Midbrain (tissue), 1 donor: ENCODE data around the gene PAX5.

Experiments
- DNase-seq: peaks from one replicate; lab custom pipeline; 2025; lab: John Stamatoyannopoulos, UW

Gene PAX5

DNA sequence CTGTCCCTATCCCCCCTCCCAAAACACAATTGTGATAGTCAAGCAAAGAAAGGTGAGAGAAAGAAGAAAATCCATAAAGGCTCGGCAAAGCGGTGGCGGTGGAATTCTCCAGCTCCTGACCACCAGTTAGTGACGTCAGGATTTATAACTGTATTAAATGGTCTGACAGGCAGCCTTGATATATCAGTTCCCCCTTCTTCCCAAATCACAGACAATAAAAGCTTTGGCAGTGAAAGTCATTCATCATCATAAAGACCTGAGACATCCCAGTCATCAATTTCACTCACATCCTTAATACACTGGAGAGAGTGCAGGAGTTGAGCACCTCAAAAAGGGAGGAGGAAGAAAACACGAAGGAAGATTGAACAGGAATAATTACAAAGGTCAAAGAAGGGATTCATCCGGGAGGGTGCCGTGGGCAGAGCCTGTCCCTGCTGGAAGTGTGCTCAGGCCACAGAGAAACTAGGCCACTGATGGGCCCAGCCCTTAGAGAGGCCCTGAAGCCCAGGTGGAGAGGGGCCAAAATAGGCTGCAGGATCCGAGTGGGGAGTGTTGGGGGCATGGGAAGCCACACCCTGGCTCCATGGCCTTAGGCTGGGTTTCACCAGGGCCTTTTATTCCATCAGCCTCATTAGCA, 131.9 kb downstream of the PAX5 start:
- DNase-seq: no peak

- no peak for DNase-seq
Measured at GRCh38 chr9:36901528-36901927, 132.5 kb downstream of the PAX5 start.

DNA sequence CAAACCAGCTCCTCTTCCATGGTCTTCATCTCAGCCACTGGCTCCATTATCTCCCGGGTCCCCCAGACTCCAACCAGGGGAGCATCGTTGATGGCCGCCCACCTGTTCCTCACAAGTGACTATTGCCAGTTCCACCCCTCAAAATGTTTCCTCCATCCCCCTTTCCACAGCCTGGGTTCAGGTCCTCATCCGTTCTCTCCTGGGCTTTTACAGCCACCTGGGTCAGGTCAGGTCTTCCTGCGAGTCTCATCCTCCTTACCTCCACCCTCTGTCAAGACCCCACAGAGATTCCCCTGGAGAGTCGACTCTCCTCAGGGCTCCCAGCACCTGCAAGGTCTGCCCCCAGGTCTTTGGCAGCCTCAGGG, 133.2 kb downstream of the PAX5 start:
- DNase-seq: no peak

DNA sequence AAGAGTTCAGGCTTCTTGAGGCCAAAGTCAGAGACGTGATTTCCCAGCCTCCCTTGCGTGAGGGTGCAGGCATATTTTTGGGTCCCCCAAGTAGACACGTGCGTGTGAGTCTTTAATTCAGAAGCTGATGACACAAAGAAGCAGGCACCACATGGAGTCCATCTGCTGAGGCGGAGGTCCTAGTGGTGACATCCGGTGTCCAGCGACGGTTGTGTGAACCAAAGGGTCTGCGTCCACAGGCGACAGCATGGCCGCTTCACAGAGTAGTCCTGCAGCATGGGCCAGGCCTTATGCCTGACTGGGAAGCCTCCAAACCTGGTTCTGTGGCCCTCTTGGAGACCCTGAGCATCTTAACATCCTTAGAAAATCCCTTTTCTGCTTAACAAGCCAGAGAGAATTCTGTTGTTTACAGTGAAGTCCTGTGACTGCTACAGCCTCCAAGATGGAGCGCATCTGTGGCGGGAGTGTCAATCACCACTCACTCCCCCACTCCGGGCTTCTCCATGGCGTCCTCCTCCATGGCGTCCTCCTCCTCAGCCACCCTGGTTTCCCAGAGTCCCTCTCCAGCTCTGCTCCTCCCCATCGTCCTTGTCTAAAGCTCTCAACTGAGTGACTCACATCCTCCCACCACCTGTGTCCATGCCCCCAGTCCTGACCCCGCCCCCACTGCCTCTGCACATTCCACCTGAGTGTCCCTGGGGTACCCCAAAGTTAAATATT, 133.8 kb downstream of the PAX5 start:
- no peak for DNase-seq

DNA sequence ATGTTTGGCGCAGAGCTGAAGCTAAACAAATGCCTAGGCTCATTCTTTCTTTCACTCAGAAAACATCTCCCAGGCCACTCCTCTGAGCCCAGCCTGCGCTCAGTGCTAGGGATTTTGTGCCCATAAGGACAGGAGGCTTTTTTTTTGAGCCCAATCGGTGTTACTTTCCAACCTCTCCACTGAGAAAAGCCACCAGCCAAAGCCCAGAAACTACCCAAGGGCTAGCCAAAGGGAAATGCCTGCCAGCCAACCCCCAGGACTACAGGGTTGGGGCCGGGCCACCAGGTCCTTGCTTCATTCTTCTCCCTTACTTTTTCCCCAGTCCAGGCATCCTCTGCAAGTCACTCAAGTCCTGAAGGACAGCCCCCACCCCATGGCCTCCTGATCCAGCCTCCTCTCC, 134.7 kb downstream of the PAX5 start:
- DNase-seq: no peak

- DNase-seq: no peak
Measured at GRCh38 chr9:36898431-36899020, 135.5 kb downstream of the PAX5 start.

- no peak for DNase-seq
Measured at GRCh38 chr9:36897478-36897877, 136.6 kb downstream of the PAX5 start.

- DNase-seq: no peak
Measured at GRCh38 chr9:36897019-36897418, 137.0 kb downstream of the PAX5 start.

DNA sequence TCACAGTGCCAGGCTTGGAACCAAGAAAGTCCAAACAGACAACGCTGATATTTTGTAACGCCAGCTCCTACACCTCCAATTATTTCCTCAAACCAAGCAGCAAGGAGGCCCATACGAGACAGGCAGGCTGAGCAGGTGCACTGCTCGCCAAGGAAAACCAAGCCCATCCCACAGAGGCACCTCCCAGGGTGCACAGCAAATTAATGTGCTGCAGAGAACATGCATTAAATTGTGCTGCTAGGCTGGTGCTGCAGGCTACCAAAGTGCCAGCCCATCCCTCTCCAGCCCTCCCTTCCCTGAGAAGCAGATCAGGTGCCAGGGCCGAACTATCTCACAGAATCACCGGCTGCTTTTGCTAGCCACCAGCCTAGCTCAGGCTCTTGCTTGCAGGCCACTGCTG, 137.8 kb downstream of the PAX5 start:
- no peak for DNase-seq

GRCh38 chr9:36895744-36896260, 138.3 kb downstream of the PAX5 start:
- DNase-seq: no peak

- DNase-seq: no peak
Measured at GRCh38 chr9:36894695-36895310, 139.3 kb downstream of the PAX5 start.

- no peak for DNase-seq
Measured at GRCh38 chr9:36893911-36894310, 140.2 kb downstream of the PAX5 start.

DNA sequence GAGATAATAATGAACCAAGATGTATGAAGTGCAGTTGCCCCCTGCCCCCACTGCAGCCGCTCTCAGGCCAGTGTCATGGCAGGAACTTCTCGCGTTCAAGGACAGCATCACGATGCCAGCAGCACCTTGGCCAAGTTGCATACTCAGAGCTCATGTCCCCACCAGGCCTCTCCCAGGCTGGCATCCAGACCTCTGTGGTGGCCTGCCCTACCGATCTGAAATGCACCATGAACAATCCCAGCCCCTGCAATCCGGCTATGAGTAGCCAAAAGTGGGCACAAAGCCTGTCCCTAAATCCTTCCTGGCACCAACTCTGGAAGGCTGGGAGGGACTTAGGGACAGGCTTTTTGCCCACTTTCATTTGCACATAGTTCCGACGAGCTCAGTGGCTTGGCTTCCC, 140.9 kb downstream of the PAX5 start:
- DNase-seq: peak; percentile 32

DNA sequence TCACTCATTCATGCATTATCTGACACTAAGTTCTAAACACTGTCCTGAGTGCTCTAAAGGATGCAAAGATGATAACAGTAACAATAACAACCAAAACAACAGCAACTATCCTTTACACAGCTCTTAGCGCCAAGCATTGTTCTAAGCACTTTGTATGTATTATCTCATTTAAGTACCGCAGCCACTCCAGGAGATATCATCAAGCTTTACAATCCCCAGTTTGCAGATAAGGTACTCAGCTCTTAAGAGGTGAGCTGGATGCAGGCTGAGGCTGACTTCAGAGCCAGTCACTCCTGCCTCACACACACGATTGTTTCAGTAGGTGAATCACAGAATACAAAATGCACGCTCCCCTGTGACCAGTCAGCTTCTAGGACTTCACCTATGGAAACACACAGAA, 141.8 kb downstream of the PAX5 start:
- DNase-seq: no peak

DNA sequence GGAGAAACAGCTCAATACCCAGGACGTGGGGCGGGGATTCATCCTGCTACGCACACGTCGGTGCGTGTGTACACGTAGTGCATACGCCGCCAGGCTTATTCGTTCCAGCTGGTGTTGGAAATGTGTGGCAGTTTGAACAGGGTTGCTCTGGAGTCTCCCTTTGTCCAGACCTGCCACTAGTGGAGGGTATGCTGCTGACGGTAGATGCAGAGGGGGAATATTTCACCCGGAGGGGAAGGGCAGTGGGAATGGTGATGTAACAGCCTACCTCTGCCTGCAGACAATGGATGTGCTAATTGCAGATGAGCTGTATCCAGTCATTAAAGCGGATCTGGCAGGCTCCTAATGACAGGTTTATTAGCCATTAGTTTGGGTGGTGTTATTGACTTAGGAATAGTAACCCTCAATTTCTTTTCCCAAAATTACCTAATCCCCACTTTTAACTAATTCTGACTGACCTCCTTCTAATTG, 142.7 kb downstream of the PAX5 start:
- no peak for DNase-seq

DNA sequence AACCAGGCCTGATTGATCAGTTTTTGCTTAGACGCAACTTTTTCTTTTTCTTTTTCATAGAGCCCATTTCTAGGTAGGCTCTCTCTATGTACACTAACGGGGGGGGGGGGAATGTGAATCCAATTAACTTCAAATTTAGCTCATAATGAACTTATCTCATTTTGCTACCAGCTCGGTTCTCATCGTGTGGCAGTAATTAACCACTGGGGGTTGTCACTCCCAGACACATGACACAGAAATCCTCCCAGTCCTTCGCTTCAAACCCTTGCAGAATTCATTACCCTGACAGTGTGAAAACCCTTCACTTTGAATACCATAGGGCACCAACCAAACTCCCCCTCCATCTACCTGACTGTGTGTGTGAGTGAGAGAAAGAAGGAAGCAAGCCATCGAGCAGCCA, 144.2 kb downstream of the PAX5 start:
- DNase-seq: no peak

DNA sequence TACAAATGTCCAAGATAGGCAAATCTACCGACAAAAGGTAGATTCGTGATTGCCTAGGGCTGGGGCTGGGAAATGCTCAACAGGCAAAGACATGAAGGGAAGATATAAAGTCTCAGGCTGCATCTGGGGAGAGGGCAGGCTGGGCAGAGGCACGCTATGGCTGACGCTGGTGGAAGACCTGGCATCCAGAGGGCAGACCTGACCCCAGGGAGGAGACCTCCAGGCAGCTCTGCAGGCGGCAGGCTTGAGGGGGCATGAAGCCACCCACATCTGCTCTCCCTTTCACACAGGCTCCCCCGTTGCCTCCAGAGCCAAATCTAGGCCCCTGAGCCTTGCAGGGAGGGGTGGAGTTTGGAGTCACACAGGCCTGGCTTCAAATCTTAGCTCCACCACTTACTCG, 145.5 kb downstream of the PAX5 start:
- no peak for DNase-seq

GRCh38 chr9:36884721-36885120, 149.3 kb downstream of the PAX5 start:
- DNase-seq: no peak

DNA sequence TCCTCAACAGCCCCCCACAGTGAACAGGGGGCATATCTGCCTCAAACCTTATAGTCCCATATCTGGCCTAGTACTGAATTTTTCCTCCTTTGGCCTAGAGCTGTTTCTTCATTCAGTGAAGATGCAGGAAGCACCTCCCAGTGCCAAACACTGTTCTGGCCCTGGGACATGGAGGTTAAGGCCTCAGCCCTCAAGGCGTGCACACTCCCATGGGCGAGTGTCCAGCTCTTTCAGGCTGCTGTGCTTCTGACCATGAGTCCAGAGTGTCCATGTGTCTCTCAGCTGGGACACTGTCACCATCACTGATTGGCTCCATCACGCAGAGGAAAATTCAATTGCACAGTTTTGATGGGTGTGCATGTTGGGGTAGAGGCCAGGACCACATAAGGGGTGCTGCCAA, 151.5 kb downstream of the PAX5 start:
- no peak for DNase-seq

- no peak for DNase-seq
Measured at GRCh38 chr9:36881743-36882441, 152.2 kb downstream of the PAX5 start.

DNA sequence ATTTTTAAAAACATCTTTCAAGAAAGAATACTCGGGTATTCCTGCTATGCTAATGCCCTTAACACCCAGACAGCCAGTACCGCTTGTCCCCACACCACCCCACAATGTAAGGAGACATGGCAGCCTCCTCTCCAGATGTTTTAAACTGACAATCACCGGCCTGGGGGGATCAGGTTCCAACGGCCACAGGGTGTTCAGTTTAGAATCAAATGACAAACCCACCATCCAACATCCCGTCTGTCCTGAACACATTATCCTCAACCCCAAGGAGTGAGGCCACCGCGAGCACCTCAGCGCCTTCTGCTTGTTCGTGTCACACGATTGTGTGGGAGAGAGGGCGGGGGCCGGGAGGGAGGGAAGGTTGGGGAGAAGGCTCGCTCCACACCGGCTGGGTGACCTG, 152.8 kb downstream of the PAX5 start:
- DNase-seq: no peak

GRCh38 chr9:36880075-36880474, 154.0 kb downstream of the PAX5 start:
- DNase-seq: no peak
